B cell (primary cell): ENCODE data around the gene HSPB7.

Experiments
- CTCF ChIP-seq: fragments of 200-600 bp; IDR thresholded peaks from one replicate; pipeline ENCODE4 v1.8.0; 2022; ENCODE audit warnings: antibody characterized with exemption, mild to moderate bottlenecking
- EZH2 ChIP-seq: IDR thresholded peaks from 2 replicates; pipeline ENCODE4 v1.6.1; 2012; ENCODE audit warnings: borderline replicate concordance, low read depth, mild to moderate bottlenecking, moderate library complexity, low read length; ENCODE audit not compliant: insufficient read depth, poor library complexity, severe bottlenecking

GRCh38 chr1:16011936-16012589 is 5.8 kb downstream of the HSPB7 start:
- TF ChIP-seq CTCF: no peak
- TF ChIP-seq EZH2: no peak
